CD4-positive, alpha-beta T cell treated with Interferon alpha-2 for 1 hour (primary cell): ENCODE data around the gene MYO9B.

ENCODE experiments used
- DNase-seq, 2 donors: peaks; one replicate each; pipeline ENCODE4 v3.0.0-alpha.2; 2020 to 2022

The MYO9B gene

DNA sequence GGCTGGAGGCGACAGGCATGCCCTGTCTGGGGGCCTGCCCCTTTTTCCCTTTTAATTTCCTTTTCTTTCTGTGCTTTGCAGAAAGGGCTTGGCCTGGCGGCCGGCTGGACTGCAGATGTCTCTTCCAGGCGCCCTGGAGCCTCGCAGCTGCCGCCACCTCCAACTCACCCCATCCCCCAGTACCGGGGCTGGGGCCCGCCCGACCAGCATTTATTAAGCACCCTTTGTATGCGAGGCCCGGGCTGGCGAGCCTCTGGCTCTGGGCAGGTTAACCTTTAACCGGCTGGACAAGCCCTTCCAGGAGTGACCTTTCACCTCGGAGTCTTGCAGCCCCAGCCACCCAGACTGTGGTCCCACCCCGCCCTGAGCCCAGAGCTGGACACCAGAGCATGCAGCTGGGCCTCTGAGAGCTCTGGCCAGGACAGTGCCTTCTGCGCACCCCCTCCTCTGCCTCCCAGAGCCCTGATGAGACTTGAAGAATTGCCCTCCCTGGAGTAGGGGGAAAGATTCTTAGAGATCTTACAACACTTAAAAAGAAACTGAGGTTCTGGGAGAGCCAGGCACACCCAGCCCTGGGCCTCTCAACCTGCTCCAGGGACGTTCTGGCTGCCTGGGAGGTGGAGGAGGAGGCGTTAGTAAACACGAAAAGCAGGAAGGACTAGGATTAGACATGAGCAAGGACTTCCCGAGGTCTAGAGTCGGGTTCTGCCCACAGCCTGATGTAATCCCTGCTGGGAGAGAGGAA, 171.3 kb downstream of the MYO9B start:
- no peak for DNase-seq

DNA sequence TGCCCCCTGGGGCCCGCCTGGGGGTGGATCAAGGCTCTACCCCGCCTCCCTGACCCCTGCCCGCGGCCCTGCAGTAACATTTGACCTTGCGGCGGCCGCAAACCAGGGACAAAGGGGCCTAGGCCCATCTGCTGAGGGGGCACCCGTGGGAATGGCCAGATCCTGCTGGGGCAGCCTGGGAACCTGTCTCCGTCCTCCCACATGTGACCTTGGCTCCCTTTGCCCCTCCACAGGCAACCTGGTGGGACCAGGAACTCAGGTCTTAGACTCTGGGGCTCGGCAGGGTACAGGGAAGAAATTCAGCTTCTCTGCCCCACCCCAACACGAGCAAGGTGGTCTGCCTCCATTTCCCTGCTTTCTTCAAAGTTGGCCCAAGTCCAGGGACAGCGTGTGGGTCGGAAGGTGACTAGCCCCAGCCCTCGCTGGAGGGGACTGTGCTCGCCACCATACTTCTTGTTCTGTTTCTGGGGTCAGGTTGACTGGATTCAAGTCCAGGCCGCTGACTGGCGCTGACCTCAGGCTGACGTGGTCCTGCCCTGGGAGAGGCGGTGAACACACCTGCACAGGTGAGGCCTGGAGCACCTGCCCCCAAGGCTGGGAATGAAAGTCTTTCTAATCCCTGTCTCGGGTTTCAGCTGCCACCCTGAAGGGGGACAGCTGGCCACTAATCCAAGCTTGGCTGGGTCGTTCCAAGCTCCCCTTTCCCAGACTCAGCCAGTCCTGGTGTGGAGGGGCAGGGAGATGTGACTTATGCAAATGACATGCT, 172.6 kb downstream of the MYO9B start:
- no peak for DNase-seq

DNA sequence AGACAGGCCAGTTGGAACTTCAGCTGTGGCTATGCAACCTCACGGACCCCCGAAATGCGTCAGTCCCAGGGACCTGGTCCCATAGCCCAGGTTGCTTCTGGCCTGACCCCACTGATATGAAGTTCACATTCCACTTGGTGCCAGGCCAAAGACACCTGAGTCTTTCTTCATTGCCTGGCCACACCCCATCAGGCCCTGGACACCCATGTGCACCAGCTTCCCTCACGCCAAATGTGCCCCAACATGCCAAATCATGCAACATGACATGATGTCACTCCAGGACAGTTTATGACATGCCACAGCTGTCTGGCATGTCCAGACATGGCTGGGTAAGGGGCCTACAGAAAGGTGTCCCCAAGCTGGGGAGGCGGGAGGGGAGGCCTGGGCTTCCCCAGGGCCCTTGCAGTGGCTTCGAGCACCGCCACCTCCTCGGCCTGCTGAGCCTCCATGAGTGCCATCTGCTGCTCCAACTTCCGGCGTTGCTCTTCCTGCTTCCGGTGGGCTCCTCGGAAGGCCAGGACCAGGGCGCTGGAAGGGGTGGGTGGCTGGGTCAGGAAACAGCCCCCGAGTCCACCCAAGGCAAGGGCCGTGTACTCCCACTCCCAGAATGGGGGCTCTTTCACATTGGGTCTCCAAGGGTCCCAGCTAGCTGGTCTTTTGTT, 174.4 kb downstream of the MYO9B start:
- no peak for DNase-seq

DNA sequence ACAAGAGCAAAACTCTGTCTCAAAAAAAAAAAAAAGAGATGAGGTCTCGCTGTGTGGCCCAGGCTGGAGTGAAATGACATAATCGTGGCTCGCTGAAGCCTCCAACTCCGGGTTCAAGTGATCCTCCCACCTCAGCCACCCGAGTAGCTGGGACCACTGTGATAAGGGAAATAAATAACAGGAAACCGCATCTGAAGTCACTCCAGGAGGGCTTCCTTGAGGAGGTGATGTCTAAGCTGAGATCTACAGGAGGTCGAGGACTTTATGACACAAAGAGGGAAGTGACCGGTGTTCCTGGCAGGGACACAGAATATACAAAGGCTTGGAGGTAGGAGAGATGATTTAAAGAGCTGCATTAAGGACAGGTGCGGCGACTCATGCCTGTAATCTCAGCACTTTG, 179.1 kb downstream of the MYO9B start:
- DNase-seq, result no peak

DNA sequence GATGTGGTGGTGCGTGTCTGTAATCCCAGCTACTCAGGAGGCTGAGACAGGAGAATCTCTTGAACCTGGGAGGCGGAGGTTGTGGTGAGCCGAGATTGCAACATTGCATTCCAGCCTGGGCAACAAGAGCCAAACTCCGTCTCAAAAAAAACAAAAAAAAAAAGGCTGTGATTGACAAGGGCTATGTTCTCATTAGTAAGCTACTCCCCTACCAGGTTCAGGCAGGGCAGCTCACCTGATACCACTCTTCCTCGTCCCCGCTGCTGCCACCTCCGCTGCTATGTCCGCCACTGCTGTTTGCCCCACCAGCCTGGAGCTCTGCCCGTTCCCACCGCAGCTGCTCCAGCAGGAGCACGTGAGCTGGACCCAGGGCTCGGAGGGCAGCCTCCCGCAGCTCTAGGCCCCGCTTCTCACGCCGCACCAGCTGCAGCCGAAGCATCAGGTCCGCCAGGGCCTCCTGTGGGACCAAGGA, 179.6 kb downstream of the MYO9B start:
- no peak for DNase-seq

DNA sequence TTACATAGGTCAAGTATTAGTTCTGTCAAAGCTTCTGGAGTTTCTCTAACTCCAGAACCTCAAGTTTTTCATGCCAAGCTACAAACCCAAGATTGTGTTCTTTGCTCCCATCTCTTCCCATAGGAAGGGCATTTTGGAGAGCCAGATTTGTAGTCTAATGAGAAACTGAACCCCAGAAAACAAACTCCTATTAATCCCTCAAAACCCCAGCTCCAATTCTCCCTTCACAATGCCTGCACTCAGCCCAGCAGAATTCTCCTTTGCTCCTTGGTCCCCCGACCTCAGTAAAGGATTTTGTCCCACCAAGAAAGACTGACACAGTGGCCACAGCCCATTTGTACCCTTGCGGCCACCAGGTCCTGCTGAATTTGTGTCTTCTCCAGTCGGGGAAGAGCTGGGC, 180.6 kb downstream of the MYO9B start:
- no peak for DNase-seq

DNA sequence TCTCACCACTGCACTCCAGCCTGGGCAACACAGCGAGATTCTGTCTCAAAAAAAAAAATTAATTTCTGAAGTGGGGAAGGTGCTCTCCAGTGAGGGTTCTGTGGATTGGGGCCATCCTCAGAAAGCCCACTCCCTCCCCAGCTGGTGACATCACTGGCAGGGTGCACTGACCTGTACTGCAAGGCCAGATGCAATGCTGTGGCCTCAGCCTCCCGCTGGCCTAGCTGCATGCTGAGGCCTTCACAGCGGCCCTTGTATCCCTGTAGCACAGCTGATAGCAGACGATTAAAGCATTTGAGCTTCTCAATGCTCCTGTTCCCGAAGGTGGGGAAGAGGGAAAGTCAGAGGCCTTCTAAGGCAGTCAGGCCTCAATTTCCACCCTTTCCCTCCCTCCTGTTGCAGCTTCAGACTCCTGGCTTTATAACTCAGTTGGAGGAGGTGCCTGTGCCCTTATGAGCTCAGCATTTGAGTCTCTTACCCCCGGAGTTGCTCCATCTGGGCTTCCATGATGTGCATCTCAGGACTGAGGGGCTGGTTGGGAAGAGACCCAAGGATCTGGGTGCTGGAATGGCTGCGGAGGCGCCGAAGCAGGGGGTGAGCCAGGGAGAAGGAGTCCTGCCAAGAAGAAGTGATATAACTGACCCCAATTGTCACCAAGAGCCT, 183.7 kb downstream of the MYO9B start:
- DNase-seq, result no peak

DNA sequence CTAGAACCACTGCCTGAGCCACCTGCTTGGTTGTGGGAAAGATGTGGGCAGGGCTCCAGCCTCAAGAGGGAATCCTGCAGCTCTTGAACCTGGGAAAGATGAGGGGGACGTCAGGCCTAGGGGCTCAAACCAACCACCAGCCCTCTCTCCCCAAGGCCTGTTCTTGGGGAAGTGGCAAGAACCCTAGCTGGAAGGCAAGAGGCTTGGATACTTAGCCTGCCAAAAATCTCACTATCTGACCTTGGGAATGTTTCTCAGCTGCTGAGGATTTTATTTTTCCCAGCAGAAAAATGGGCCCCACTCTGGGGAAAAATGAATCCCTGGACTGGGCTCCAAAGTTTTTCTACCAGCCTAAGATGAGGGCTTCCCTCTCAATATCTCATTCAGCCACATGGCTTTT, 184.4 kb downstream of the MYO9B start:
- DNase-seq, result no peak

DNA sequence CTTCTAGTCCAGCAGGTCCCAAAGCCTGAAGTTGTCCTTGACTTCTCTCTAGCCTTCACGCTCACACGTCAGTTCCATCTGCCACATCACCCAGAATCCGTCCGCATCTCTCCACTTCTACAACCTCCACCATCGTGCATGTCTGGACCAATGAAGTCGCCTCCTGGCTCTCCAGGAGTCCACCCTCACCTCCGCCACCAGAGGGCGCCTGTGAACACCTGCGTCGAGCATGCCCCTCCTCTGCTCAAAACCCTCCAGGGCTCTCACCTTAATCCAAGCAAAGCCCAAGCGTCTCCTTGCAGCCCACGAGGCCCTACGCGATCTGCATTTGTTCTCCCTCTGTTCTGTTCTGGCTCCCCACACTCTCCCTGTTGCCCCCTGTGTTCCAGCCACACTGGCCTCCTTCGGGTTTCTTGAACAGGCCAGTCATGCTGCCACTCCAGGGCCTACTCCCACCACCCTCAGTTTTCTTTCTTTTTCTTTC, 185.3 kb downstream of the MYO9B start:
- DNase-seq, result peak; percentile 87 to 91

DNA sequence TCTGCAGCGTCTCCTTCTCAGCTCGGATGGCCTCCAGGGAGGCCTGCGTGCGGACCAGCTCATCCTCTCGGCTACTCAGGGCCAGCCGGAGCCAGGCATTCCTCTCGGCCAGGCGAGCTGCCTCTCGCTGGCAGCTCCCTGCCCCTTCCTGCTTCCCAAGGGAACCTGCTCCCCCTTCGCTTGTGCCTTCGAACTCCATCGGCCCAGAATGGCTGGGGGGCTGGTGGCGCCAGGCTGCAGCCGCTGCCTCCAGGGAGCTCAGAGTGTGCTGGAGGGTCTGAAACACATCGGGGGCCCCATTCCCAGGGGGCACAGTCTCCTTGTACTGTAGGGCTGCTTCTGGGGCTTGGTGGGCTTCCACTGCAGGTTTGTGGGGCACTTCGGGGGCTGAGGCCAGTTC, 187.0 kb downstream of the MYO9B start:
- DNase-seq, result no peak
